Erythroblast (primary cell): ENCODE results near the gene MED13L.

Experiments
- GATA1 ChIP-seq: IDR thresholded peaks from 2 replicates; pipeline ENCODE4 v1.6.1; 2011; ENCODE audit warnings: low read depth, mild to moderate bottlenecking, control low read depth, low read length, moderate library complexity
- POLR2A ChIP-seq: IDR thresholded peaks from 2 replicates; pipeline ENCODE4 v1.6.1; 2011; ENCODE audit warnings: mild to moderate bottlenecking, low read length

DNA sequence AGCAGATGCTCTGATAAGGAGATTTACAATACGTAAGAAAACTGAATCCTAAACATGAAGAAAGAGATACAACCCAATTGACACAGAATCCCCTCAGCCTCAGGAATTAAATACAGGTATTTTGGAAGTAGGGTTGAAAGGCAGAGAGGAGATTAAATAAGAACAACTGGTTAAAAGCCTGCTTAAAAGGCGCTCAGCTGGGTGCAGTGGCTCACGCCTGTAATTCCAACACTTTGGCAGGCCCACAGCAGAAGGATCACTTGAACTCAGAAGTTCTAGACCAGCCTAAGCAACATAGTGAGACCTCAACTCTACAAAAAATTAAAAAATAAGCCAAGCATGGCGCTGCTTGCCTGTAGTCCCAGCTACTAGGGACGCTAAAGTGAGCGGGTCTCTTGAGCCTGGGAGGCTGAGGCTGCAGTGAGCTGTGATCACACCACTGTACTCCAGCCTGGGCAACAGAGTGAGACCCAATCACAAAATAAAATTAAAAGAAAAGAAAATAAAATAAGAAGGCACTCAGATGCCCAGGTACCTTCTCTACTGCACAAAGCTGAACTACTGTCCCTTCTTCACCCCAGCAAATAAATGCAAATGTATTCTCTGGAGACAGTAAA is 32.9 kb downstream of the MED13L start:
- TF ChIP-seq POLR2A, result no peak
- no peak for TF ChIP-seq GATA1
